GM12878 (cell line): Measurements from ENCODE around the gene PALLD.

Experiments
- BHLHE40 ChIP-seq, 2 experiments: fragments of 450-650 bp in 1 of 2; IDR thresholded peaks; 2 replicates each; pipeline ENCODE4 v1.6.1; 2011 to 2017; ENCODE audit warnings: low read depth in 2 of 2, borderline replicate concordance in 1 of 2, improper control_type of control experiment in 1 of 2, low read length in 1 of 2, mild to moderate bottlenecking in 1 of 2
- CBFB ChIP-seq: IDR thresholded peaks from 2 replicates; pipeline ENCODE4 v1.6.1; 2016; ENCODE audit warnings: antibody characterized with exemption, low read depth
- EZH2 ChIP-seq: IDR thresholded peaks from 2 replicates; pipeline ENCODE4 v1.6.1; 2012; ENCODE audit warnings: low read depth, mild to moderate bottlenecking, control low read depth, inconsistent platforms, low read length, borderline replicate concordance; ENCODE audit not compliant: control insufficient read depth
- FOXM1 ChIP-seq: IDR thresholded peaks from 2 replicates; pipeline ENCODE4 v1.6.1; 2012; ENCODE audit warnings: low read depth, mild to moderate bottlenecking, inconsistent platforms, low read length, moderate library complexity
- POLR2AphosphoS5 ChIP-seq: IDR thresholded peaks from 2 replicates; pipeline ENCODE4 v1.6.1; 2011; ENCODE audit warnings: mild to moderate bottlenecking, low read length, inconsistent platforms
- RCOR1 ChIP-seq: conservative IDR thresholded peaks from 2 replicates; pipeline ENCODE4 v1.6.1; 2012; ENCODE audit warnings: low read depth, low read length, improper control_type of control experiment
- TARDBP ChIP-seq: IDR thresholded peaks from 2 replicates; pipeline ENCODE4 v1.6.1; 2016; ENCODE audit warnings: borderline replicate concordance
- ZNF274 ChIP-seq: IDR thresholded peaks from one replicate; pipeline ENCODE4 v1.8.0; 2011; ENCODE audit not compliant: insufficient read length, insufficient read depth
- TF ChIP-seq, protein P1 (sequence below), 3 experiments: IDR thresholded peaks in 2 of 3; conservative IDR thresholded peaks in 1 of 3; 2 replicates each; pipeline ENCODE4 v1.5.1; 2011; ENCODE audit warnings: low read depth in 3 of 3, low read length in 3 of 3, mild to moderate bottlenecking in 3 of 3, control low read depth in 2 of 3, moderate library complexity in 2 of 3, inconsistent platforms in 1 of 3, mixed read lengths in 1 of 3; ENCODE audit not compliant: control insufficient read depth in 2 of 3, insufficient read depth in 1 of 3; ENCODE audit errors: extremely low read depth in 1 of 3

DNA sequence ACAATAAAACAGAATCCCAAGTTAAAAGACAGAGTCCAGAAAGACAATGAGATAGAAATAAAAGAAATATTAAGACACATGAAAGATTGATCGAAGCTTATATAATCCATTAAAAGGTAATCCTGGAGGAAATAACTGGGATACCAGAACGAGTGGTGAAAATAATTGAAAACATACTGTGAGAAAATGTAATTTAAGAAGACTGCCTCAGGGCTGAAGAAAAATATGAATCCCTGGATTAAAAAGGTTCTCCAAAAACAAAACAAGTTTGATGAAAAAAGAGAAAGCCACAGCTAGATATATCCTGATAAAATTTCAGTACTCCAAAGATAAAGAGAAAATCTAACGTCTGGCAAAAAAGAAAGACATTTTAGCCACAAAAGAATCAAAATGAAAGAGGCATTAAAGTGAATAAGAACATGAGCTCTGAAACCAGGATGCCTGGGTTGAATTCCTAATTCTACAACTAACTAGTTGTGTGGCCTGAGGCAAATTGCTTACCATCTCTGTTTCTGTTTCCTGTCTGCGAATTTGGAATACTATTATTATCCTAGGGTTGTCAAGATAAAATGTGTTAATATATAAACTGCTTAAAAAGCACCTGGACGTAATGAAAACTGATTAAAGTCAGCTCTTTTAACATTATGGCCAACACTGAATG, 22.1 kb upstream of the PALLD start:
- TF ChIP-seq FOXM1: no peak
- no peak for TF ChIP-seq BHLHE40 (IDR thresholded peaks at IDR 0.05; ENCODE audit: borderline replicate concordance in 1 of 2, low read depth in 2 of 2, low read length in 1 of 2)
- TF ChIP-seq, protein P1, sequence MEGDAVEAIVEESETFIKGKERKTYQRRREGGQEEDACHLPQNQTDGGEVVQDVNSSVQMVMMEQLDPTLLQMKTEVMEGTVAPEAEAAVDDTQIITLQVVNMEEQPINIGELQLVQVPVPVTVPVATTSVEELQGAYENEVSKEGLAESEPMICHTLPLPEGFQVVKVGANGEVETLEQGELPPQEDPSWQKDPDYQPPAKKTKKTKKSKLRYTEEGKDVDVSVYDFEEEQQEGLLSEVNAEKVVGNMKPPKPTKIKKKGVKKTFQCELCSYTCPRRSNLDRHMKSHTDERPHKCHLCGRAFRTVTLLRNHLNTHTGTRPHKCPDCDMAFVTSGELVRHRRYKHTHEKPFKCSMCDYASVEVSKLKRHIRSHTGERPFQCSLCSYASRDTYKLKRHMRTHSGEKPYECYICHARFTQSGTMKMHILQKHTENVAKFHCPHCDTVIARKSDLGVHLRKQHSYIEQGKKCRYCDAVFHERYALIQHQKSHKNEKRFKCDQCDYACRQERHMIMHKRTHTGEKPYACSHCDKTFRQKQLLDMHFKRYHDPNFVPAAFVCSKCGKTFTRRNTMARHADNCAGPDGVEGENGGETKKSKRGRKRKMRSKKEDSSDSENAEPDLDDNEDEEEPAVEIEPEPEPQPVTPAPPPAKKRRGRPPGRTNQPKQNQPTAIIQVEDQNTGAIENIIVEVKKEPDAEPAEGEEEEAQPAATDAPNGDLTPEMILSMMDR (IDR thresholded peaks at IDR 0.05 in 2 of 3, conservative IDR thresholded peaks at IDR 0.05 in 1 of 3; ENCODE audit: control insufficient read depth in 2 of 3, extremely low read depth in 1 of 3, insufficient read depth in 1 of 3, low read depth in 3 of 3, low read length in 3 of 3): no peak
- no peak for TF ChIP-seq POLR2AphosphoS5
- TF ChIP-seq TARDBP: no peak
- no peak for TF ChIP-seq EZH2
- TF ChIP-seq CBFB: no peak
- TF ChIP-seq ZNF274: no peak
- no peak for TF ChIP-seq RCOR1
